IMR-90 (cell line): Measurements from ENCODE around the gene TOMM22.

ENCODE experiments used
- BHLHE40 ChIP-seq: fragments of 150-350 bp; IDR thresholded peaks from 2 replicates; pipeline ENCODE4 v1.6.1; 2016; ENCODE audit warnings: mild to moderate bottlenecking, low read depth, low read length
- CEBPB ChIP-seq: IDR thresholded peaks from 2 replicates; pipeline ENCODE4 v1.6.1; 2012; ENCODE audit warnings: low read depth, low read length, improper control_type of control experiment
- MAFK ChIP-seq: IDR thresholded peaks from 2 replicates; pipeline ENCODE4 v1.6.1; 2012; ENCODE audit warnings: low read depth, low read length, improper control_type of control experiment
- MAZ ChIP-seq: IDR thresholded peaks from 2 replicates; pipeline ENCODE4 v1.6.1; 2012; ENCODE audit warnings: low read depth, mild to moderate bottlenecking, low read length, improper control_type of control experiment, moderate library complexity, borderline replicate concordance
- MXI1 ChIP-seq: IDR thresholded peaks from 2 replicates; pipeline ENCODE4 v1.6.1; 2012; ENCODE audit warnings: low read depth, mild to moderate bottlenecking, low read length, moderate library complexity, borderline replicate concordance
- NFE2L2 ChIP-seq: fragments of 150-350 bp; IDR thresholded peaks from 2 replicates; pipeline ENCODE4 v1.6.1; 2016; ENCODE audit warnings: low read depth, mild to moderate bottlenecking, low read length
- POLR2A ChIP-seq: IDR thresholded peaks from 2 replicates; pipeline ENCODE4 v1.6.1; 2012; ENCODE audit warnings: mild to moderate bottlenecking, low read depth, low read length
- RAD21 ChIP-seq: IDR thresholded peaks from 2 replicates; pipeline ENCODE4 v1.6.1; 2012; ENCODE audit warnings: low read length, improper control_type of control experiment
- RCOR1 ChIP-seq: IDR thresholded peaks from 2 replicates; pipeline ENCODE4 v1.6.1; 2012; ENCODE audit warnings: mild to moderate bottlenecking, low read length, improper control_type of control experiment; ENCODE audit not compliant: insufficient replicate concordance
- RFX5 ChIP-seq: IDR thresholded peaks from 2 replicates; pipeline ENCODE4 v1.8.0; 2012; ENCODE audit warnings: low read depth, mild to moderate bottlenecking, low read length, moderate library complexity
- SMC3 ChIP-seq: fragments of 150-350 bp; IDR thresholded peaks from 2 replicates; pipeline ENCODE4 v1.6.1; 2016; ENCODE audit warnings: low read depth, mild to moderate bottlenecking, antibody characterized with exemption, low read length, moderate library complexity
- USF2 ChIP-seq: fragments of 150-350 bp; IDR thresholded peaks from 2 replicates; pipeline ENCODE4 v1.6.1; 2017; ENCODE audit warnings: mild to moderate bottlenecking, antibody characterized with exemption, low read length, low read depth
- TF ChIP-seq, protein P1 (sequence below): conservative IDR thresholded peaks from 2 replicates; pipeline ENCODE4 v1.5.1; 2012; ENCODE audit warnings: mild to moderate bottlenecking, low read depth, low read length, improper control_type of control experiment
- TF ChIP-seq, protein P2 (sequence below): fragments of 150-350 bp; IDR thresholded peaks from 2 replicates; pipeline ENCODE4 v1.6.1; 2016; ENCODE audit warnings: low read depth, mild to moderate bottlenecking, low read length, moderate library complexity, borderline replicate concordance

GRCh38 chr22:38700789-38701628, 19.3 kb downstream of the TOMM22 start, which contains the start of gene JOSD1:
- TF ChIP-seq, protein P1, sequence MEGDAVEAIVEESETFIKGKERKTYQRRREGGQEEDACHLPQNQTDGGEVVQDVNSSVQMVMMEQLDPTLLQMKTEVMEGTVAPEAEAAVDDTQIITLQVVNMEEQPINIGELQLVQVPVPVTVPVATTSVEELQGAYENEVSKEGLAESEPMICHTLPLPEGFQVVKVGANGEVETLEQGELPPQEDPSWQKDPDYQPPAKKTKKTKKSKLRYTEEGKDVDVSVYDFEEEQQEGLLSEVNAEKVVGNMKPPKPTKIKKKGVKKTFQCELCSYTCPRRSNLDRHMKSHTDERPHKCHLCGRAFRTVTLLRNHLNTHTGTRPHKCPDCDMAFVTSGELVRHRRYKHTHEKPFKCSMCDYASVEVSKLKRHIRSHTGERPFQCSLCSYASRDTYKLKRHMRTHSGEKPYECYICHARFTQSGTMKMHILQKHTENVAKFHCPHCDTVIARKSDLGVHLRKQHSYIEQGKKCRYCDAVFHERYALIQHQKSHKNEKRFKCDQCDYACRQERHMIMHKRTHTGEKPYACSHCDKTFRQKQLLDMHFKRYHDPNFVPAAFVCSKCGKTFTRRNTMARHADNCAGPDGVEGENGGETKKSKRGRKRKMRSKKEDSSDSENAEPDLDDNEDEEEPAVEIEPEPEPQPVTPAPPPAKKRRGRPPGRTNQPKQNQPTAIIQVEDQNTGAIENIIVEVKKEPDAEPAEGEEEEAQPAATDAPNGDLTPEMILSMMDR = no peak; the same call in 1 of the 2 replicates
- TF ChIP-seq RAD21 = no peak
- peak; percentile 84 for TF ChIP-seq POLR2A
- TF ChIP-seq USF2 = peak; percentile 73
- TF ChIP-seq RCOR1 = no peak
- peak; percentile 91 for TF ChIP-seq BHLHE40
- TF ChIP-seq, protein P2, sequence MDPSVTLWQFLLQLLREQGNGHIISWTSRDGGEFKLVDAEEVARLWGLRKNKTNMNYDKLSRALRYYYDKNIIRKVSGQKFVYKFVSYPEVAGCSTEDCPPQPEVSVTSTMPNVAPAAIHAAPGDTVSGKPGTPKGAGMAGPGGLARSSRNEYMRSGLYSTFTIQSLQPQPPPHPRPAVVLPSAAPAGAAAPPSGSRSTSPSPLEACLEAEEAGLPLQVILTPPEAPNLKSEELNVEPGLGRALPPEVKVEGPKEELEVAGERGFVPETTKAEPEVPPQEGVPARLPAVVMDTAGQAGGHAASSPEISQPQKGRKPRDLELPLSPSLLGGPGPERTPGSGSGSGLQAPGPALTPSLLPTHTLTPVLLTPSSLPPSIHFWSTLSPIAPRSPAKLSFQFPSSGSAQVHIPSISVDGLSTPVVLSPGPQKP = no peak
- TF ChIP-seq MAZ = peak; percentile 97
- peak; percentile 72 for TF ChIP-seq CEBPB
- TF ChIP-seq RFX5 = no peak
- TF ChIP-seq SMC3 = no peak
- TF ChIP-seq MXI1 = peak; percentile 75; the same call in 1 of the 2 replicates
- no peak for TF ChIP-seq NFE2L2
- TF ChIP-seq MAFK = no peak
